COR-L47 (cell line): ENCODE measurements around the gene CRLF1.
"Not testable (repeated sequence)": the region's sequence is repeated elsewhere in the genome, so short reads cannot be mapped to it uniquely, and the experiment has no call there.

Source experiments
- DNase-seq: peaks from one replicate; lab custom pipeline; 2025; lab: John Stamatoyannopoulos, UW

The CRLF1 gene

GRCh38 chr19:18608805-18609716, 2.5 kb upstream of the CRLF1 start:
- DNase-seq = no peak

GRCh38 chr19:18608102-18608804, 1.7 kb upstream of the CRLF1 start:
- no peak for DNase-seq

- no peak for DNase-seq
Observed at GRCh38 chr19:18607226-18608101, 865 bp upstream of the CRLF1 start.

DNA sequence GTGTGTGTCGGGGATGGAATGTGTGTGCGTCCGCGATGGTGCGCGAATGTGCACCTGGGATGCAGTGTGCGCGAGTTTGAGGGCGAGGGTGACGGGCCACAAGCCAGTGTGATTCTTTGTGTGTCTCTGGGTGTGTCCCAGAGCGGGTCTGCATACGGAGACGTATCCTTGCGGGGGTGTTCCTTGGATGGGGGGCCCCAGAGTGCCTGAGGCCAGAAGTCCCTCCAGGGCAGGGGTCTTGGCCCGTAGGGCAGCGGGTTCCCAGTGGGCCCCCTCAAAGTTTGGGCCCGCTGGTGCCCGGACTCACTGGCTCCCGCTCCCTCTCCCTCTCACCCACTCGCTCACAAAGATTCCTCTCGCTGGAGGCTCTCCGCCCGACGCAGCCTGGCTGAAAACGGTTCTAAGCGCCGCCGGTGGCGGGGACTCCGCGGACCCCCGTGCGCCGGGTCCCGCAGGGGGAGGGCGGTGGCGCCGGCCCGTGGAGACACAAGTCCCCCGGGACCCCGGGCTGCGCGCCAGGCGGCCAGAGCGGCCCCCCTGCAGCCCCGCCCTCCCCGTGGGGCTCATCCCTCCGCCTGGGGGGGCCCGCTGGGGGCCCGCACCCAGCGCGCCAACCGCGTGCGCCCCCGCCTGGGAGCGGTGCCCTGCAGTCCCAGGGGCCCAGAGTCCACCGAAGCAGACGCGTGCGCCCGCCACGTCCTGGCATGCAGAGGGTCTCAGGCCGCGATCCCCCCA, 886 bp downstream of the CRLF1 start:
- DNase-seq = no peak

DNA sequence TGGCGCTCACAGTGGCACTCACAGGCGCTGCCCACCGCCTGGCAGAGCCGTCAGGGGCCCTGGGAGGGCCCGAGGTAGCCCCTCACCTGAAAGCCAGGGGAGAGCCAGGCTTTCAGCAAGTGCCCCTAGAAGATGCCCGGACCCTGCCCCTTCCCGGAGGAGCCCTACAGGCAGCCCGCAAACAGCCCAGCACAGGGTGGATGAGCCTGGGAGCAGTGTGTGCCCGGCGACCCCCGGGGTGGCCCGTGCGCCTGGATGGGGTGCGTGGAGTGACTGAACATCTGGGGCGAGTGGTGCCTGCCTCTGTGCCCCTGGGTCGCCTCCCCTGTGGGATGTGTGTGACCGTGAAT, 1.4 kb downstream of the CRLF1 start:
- DNase-seq = no peak

DNA sequence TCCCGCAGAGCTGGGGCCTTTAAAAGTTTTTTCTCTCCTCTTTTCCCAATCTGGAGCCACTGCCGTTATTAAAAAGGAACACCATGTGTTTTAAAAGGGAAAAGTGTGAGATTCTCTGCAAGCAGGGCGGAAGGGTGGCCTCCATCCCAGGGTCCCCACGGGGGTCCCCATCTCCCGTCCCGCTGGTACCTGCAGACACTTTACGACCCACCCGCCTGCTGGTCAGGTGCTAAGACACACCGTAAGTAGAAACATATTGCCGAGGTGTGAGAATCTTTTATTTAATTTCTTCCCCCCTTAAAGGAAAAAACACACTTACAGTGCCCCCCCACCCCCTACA, 1.8 kb downstream of the CRLF1 start:
- no peak for DNase-seq

DNA sequence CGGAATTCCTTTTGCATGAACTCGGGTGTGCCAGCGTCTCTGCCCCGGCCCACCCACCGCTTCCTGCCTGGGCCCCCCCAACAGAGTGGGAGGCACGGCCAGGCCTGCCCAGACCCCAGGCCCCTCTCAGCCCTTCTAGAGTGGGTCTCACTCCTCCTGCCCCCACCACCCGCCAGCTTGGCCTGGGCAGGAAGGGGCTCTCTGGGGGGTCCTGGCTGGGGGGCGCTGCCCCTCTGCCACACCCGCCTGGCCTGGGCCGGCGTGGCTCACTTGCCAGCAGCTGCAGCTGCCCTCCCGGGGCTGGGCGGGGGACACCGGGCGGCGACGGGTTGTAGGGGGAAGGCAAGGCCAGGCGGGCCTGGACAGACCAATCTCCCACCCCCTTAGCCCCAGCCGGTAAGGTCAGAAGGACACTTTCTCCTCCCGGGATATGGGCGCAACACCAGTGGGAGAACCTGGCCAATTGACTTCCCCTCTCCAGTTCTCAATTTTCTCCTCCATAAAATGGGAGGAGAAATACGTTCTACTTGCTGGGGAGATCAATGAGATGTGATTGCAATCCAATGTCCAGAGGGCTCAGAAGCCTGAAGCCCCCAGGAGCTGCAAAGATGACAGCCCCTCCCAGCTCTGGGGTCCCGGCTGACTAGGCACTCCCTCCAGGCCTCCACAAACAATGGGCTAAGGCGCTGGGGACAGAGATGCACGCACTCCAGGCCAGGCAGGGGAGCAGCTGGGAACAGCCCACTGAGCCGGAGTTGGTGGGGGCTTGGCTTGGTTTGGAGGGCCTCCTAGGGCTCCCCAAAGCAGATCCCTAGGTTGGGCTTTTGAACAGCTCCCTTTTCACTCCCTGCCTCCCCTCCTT, 2.4 kb downstream of the CRLF1 start:
- DNase-seq = no peak

DNA sequence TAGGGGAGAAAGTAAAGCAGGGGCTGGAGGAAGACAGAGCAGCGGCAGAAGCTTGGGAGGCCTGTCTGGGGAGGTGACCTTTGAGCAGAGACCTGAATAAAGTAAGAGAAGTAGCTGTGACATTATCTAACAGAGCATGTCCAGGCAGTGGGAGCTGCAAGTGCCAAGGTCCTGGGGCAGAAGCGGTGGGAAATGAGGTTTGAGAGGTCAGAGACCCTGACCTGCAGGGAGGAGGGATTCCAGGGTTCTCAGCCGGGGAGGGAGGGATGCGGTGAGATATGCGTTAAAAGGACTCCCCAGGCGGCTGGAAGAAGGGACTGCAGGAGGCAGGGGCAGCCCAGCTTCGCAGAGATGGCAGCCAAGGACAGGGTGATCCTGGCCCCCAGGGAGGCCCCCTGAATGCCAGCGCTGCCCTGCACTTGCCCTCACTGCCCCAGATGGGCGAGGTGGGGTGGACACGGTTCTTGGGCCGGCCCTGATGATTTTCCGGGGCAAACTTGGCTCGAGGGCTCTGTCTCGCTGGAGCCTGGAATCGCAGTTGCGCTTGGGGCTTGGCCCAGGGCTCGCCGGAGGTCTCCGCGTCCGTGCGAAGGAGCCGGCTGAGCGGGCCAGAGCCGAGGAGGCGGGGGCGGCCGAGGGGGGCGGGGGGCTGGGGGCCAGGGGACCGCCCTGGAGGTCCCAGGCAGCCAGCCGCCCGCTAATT, 3.2 kb downstream of the CRLF1 start:
- no peak for DNase-seq

GRCh38 chr19:18601875-18602274, 4.7 kb downstream of the CRLF1 start:
- no peak for DNase-seq

DNA sequence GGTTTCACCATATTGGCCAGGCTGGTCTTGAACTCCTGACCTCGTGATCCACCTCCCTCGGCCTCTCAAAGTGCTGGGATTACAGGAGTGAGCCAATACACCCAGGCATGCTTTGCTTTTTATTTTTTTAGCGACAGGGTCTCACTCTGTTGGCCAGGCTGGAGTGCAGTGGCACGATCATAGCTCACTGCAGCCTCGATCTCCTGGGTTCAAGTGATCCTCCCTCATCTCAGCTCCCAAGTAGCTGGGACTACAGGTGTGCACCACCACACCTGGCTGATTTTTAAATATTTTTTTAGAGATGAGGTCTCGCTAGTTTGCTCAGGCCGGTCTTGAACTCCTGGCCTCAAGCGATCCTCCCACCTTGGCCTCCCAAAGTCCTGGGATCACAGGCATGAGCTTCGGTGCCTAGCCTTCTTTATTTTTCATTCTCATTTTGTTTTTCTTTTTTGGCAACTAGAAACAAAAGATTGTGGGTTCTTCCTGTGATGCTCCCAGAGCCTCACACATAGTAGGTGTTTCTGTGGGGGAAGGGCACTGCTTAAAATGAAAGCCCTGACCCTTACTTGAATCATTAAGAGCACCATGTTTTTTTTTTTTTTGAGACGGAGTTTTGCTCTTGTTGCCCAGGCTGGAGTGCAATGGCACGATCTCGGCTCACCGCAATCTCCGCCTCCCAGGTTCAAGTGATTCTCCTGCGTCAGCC, 5.8 kb downstream of the CRLF1 start:
- DNase-seq = not testable (repeated sequence)

DNA sequence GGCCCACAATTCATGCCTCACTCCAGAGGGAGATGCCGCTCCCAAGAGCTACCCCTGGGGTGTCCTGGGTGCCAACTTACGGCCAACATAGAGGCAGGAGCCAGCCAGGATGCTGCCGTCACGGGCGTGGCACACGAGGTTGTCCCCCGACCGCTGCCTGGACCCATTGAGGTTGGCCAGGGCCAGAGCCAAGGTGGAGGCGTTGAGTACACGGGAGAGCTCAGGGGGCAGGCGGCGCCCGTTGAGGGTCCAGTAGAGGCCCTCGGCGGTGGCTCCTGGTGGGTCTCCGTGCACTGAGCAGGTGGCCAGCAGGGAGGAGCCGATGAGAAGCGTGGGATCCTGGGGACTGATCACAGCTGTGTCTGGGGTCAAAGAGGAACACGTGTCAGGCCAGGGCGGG, 7.1 kb downstream of the CRLF1 start:
- no peak for DNase-seq

- DNase-seq = no peak
Observed at GRCh38 chr19:18597809-18598660, 8.6 kb downstream of the CRLF1 start.

DNA sequence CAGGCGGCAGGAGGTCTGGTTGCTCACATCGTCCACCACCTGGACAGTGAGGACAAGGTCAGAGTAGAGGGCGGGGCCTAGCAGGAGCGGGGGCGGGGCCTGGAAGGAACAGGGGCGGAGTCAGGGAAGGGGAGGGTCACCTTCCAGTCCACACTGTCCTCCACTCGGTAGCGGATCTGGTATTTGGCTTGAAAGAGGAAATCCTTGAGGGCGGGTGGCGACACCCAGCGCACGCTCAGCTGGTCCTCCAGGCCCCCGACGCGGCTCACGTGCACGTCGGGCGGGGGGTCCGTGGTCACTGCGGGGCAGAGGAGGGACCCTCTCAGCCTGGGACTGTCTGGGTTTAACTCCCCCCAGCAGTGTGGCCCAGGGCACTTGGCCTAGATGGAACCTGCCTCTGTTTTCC, 9.8 kb downstream of the CRLF1 start:
- no peak for DNase-seq

DNA sequence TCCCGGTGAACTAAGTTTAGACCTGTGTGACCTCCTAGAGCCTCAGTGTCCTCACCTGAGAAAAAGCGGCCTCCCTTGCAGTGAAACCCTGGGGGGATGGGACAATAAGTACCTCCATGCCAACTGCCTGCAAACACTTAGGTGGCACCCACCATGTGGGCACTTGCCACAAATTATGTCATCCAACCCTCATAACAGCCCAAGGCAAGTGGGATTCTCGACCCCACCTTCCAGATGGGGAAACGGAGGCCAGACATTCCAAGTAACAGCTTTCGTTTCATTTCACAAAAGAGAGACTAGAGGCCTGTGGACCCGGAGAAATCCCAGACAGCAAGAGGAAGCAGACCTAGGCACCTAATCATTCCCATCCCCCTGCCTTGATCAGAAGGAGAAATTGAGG, 11.1 kb downstream of the CRLF1 start:
- no peak for DNase-seq

DNA sequence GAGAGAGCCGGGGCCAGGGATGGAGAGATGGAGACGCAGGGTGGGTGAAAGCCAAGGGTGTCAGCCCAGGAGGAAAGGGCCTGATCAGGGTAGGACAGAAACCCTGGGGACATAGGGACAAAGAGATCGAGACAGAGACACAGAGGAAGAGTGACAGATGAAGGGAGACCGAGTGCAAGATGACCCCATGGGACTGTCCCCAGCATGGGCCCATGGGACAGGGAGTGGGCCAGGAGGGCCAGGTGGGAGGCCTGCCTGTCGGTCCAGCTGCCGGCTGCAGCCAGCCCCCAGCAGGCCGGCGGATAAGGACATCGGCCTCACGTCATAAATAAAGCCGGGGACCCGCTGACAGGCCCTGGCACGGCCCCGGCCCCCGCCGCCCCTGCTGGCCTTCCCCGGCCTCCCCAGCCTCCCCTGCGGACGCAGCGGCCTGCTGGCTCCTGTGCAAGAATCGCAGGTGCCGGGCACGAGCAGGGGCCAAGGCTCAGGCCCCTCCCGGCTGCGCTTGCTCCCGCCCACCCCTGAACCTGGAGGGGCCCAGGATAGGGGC, 11.7 kb downstream of the CRLF1 start:
- no peak for DNase-seq

DNA sequence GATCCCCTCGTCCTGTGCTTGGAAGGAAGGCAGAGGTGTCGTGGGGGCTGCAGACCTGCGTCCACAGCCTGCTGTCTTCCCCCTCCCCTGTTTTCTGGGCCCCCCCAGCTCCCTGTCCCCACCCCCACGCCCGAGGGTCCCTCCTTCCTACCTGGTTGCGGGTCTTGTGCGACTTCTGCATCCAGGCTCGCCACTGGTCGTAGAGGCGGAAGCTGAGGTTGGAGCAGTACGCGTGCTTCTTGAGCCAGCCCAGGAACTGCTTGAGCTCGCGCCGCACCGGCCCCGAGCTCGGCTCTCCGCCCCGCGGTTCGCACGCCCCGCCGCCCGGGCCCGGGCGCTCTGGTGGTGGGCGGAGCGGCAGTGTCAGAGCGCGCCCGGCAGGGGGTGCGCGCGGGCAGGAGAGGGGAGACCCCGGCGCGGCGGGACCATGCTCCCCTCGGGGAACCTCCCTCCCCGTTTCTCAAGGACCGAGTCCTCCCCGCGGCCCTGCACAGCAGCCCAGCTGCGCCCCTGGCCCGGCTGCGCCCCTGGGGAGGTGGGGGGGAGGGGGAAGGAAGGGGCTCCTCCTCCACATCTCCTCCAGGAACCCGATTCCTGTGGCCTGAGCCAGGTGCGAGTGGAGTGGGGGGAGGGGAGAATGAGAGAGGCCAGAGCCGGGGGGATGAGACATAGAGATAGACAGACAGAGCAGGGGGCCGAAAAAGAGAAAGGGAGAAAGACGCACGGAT, 12.3 kb downstream of the CRLF1 start:
- DNase-seq = peak; percentile 63

DNA sequence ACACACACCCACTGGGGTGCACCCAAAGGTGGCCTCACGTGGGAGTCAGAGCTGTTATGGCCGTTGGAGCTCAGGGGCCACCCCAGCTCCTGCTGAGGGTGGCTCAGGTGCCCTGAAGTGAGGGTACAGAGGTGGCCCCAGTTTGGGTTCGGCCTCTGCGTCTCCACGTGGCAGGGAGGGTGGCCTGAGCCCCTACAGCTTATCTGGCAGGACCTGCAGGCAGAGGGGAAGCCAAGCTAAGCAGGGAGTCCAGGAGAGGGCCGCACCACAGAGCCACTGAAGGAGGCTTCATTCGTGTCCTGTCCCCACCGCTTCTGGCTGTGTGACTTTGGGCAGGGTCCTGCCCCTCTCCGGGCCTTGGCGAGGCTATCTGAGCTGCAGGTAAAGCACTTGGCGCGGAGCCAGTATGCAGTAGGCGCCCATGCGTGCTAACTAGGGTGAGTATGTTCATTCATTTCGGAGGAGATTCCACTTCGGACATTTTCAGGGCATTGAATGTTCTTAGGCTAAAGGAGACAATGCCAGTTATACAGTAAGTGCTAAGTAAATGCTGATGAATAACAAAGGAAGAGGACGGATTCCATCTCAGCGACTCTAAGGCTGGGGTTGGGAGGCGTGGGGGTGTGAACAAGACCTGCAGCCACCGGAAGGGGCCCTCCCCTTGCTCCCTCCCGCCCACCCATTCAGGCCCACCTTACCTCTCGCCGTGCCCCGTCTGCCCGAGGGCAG, 13.1 kb downstream of the CRLF1 start:
- no peak for DNase-seq
